ENCODE results near the gene CHERP.

- no peak for TF ChIP-seq CTCF (conservative IDR thresholded peaks at IDR 0.05 in 1 of 2, IDR thresholded peaks at IDR 0.05 in 1 of 2; ENCODE audit: low read depth in 1 of 2, low read length in 2 of 2)
- TF ChIP-seq EZH2 (IDR thresholded peaks at IDR 0.05; ENCODE audit: low read length, missing control alignments): no peak
These were observed 45.6 kb downstream of the CHERP start for GRCh38 chr19:16496613-16496983.
